CD4-positive, alpha-beta T cell treated with Interleukin-6 at 100 ng/mL for 8 hours (primary cell): ENCODE data around the gene LRRC8C.

Experiments
- DNase-seq: peaks from one replicate; pipeline ENCODE4 v3.0.0-alpha.2; 2020; ENCODE audit warnings: mixed read lengths, low spot score

LRRC8C gene

GRCh38 chr1:89763649-89763986, 130.7 kb downstream of the LRRC8C start:
- DNase-seq, result no peak

GRCh38 chr1:89765774-89766173, 132.9 kb downstream of the LRRC8C start:
- no peak for DNase-seq

GRCh38 chr1:89767618-89768017, 134.7 kb downstream of the LRRC8C start:
- DNase-seq, result no peak
